ENCODE data around the gene COL23A1. TPM values are rescaled to one million over a fixed set of nuclear protein-coding genes. Genes with fewer than 3 reads are reported as not detected.

Gene COL23A1
- total RNA-seq, 1 donor from 2014 or later: 2.0 TPM

GRCh38 chr5:178432421-178433272 is 157.5 kb downstream of the COL23A1 start:
- intact Hi-C loops (cut with DNase I): no loop called here
- ATAC-seq: no peak
- no peak for DNase-seq
- H3K4me1 ChIP-seq: peaks cover 6% of the 10 kb centered on the region
- H3K4me3 ChIP-seq: no peak overlapping the region
- no peaks in the 10 kb centered on the region for H3K36me3 ChIP-seq
- no peak for TF ChIP-seq CTCF (IDR thresholded peaks at IDR 0.05)
- H3K9me3 ChIP-seq: no peaks in the 10 kb centered on the region
- no peaks in the 10 kb centered on the region for H3K27me3 ChIP-seq
- no peak overlapping the region for H3K27ac ChIP-seq

- no peak for TF ChIP-seq CTCF (IDR thresholded peaks at IDR 0.05)
Observed at GRCh38 chr5:178431782-178432165, 158.4 kb downstream of the COL23A1 start.

GRCh38 chr5:178431063-178431781 is 159.0 kb downstream of the COL23A1 start:
- H3K27ac ChIP-seq: no peak overlapping the region
- intact Hi-C loops (cut with DNase I): no loop called here
- H3K4me3 ChIP-seq: no peak overlapping the region
- H3K27me3 ChIP-seq: no peaks in the 10 kb centered on the region
- no peak for DNase-seq
- H3K4me1 ChIP-seq: peaks cover 6% of the 10 kb centered on the region
- no peak for TF ChIP-seq CTCF (IDR thresholded peaks at IDR 0.05)
- no peaks in the 10 kb centered on the region for H3K36me3 ChIP-seq
- H3K9me3 ChIP-seq: no peaks in the 10 kb centered on the region
- ATAC-seq: no peak

More at GRCh38 chr5:178431782-178432165, 158.4 kb downstream of the COL23A1 start:
- DNase-seq: no peak
- intact Hi-C loops (cut with DNase I): no loop called here
- H3K27me3 ChIP-seq: no peaks in the 10 kb centered on the region
- H3K9me3 ChIP-seq: no peaks in the 10 kb centered on the region
- H3K36me3 ChIP-seq: no peaks in the 10 kb centered on the region
- peaks cover 6% of the 10 kb centered on the region for H3K4me1 ChIP-seq
- ATAC-seq: no peak
- H3K27ac ChIP-seq: no peak overlapping the region
- no peak overlapping the region for H3K4me3 ChIP-seq

GRCh38 chr5:178430186-178431062 is 159.8 kb downstream of the COL23A1 start:
- no peaks in the 10 kb centered on the region for H3K9me3 ChIP-seq
- intact Hi-C loops (cut with DNase I): no loop called here
- no peak for TF ChIP-seq CTCF (IDR thresholded peaks at IDR 0.05)
- no peak for DNase-seq
- H3K27me3 ChIP-seq: no peaks in the 10 kb centered on the region
- peaks cover 6% of the 10 kb centered on the region for H3K4me1 ChIP-seq
- H3K36me3 ChIP-seq: no peaks in the 10 kb centered on the region
- no peak overlapping the region for H3K4me3 ChIP-seq
- no peak for ATAC-seq
- H3K27ac ChIP-seq: no peak overlapping the region

- no peak overlapping the region for H3K27ac ChIP-seq
- H3K36me3 ChIP-seq: no peaks in the 10 kb centered on the region
- peaks cover 6% of the 10 kb centered on the region for H3K4me1 ChIP-seq
- no peak for ATAC-seq
- intact Hi-C loops (cut with DNase I): no loop called here
- H3K9me3 ChIP-seq: no peaks in the 10 kb centered on the region
- no peak overlapping the region for H3K4me3 ChIP-seq
- DNase-seq: no peak
- TF ChIP-seq CTCF (IDR thresholded peaks at IDR 0.05): no peak
- no peaks in the 10 kb centered on the region for H3K27me3 ChIP-seq
Observed at GRCh38 chr5:178429491-178430185, 160.6 kb downstream of the COL23A1 start.
